LoVo (cell line): ENCODE data around the gene MED15.

Experiments used
- DNase-seq: peaks from one replicate; pipeline ENCODE4 v3.0.0-alpha.2; 2016; ENCODE audit warnings: low spot score

MED15 gene

GRCh38 chr22:20625270-20625669 lies 117.9 kb downstream of the MED15 start:
- DNase-seq: no peak

GRCh38 chr22:20626811-20627210 lies 119.4 kb downstream of the MED15 start:
- DNase-seq: no peak

GRCh38 chr22:20627432-20627831 lies 120.0 kb downstream of the MED15 start:
- DNase-seq: no peak

GRCh38 chr22:20628081-20628939 lies 120.9 kb downstream of the MED15 start:
- DNase-seq: no peak

- DNase-seq: no peak
Observed at GRCh38 chr22:20629401-20629800, 122.0 kb downstream of the MED15 start.

GRCh38 chr22:20630873-20631617 lies 123.6 kb downstream of the MED15 start:
- DNase-seq: no peak

GRCh38 chr22:20632082-20632481 lies 124.7 kb downstream of the MED15 start:
- DNase-seq: no peak

GRCh38 chr22:20632518-20632917 lies 125.1 kb downstream of the MED15 start:
- DNase-seq: no peak

- DNase-seq: no peak
Observed at GRCh38 chr22:20634560-20635226, 127.3 kb downstream of the MED15 start.

- DNase-seq: no peak
Observed at GRCh38 chr22:20635227-20635591, 127.8 kb downstream of the MED15 start.

GRCh38 chr22:20636075-20636812 lies 128.8 kb downstream of the MED15 start:
- no peak for DNase-seq

GRCh38 chr22:20636945-20637344 lies 129.5 kb downstream of the MED15 start:
- DNase-seq: no peak
